H1 (cell line): Measurements from ENCODE around the gene MS4A5. TPM values are rescaled to one million over a fixed set of nuclear protein-coding genes. Genes with fewer than 3 reads are reported as not detected.

Experiments used
- CTCF ChIA-PET: fragments of 300-600 bp; sonication (Branson Sonifier 250); formaldehyde crosslinking; loops from one replicate; lab custom pipeline; 2021; ENCODE audit not compliant: partially characterized antibody; lab: Charles Lee
- POLR2A ChIA-PET: fragments of 300-600 bp; sonication (Branson Sonifier 250); formaldehyde crosslinking; loops from one replicate; lab custom pipeline; 2021; ENCODE audit warnings: inconsistent platforms; ENCODE audit not compliant: partially characterized antibody; lab: Charles Lee
- DNase-seq, 2 experiments: peaks; one replicate each; pipeline versions ENCODE4 v3.0.0 to v3.0.0-alpha.2; 2010 to 2022; ENCODE audit warnings: low spot score in 2 of 2, low read depth in 1 of 2, mixed read lengths in 1 of 2
- FAIRE-seq: peaks from 2 replicates; lab custom pipeline; 2011; peaks lifted over from hg19 to GRCh38; lab: Jason Lieb, UNC
- H2AFZ ChIP-seq: 2 replicates; pipeline ENCODE4 v1.8.1; 2012; ENCODE audit warnings: low read length, inconsistent platforms
- H2AK5ac ChIP-seq: 2 replicates; pipeline ENCODE4 v1.6.1; 2013; ENCODE audit warnings: low read depth, low read length
- H2BK120ac ChIP-seq: replicated peaks from 2 replicates; pipeline ENCODE3; 2013; ENCODE audit warnings: low read depth, low read length, inconsistent platforms
- H2BK12ac ChIP-seq: 2 replicates; pipeline ENCODE4 v1.6.1; 2013; ENCODE audit warnings: low read depth, low read length
- H2BK15ac ChIP-seq: 2 replicates; pipeline ENCODE4 v1.6.1; 2013; ENCODE audit warnings: low read length
- H2BK20ac ChIP-seq: 2 replicates; pipeline ENCODE4 v1.6.1; 2013; ENCODE audit warnings: low read length
- H2BK5ac ChIP-seq: 2 replicates; pipeline ENCODE4 v1.6.1; 2013; ENCODE audit warnings: low read depth, low read length
- H3K14ac ChIP-seq: 2 replicates; pipeline ENCODE4 v1.6.1; 2013; ENCODE audit warnings: inconsistent platforms; ENCODE audit not compliant: insufficient read length
- H3K18ac ChIP-seq: 2 replicates; pipeline ENCODE4 v1.6.1; 2013; ENCODE audit warnings: low read length; ENCODE audit errors: extremely low read depth
- H3K23ac ChIP-seq: 2 replicates; pipeline ENCODE4 v1.6.1; 2013; ENCODE audit warnings: inconsistent platforms; ENCODE audit not compliant: insufficient read length
- H3K23me2 ChIP-seq: 2 replicates; pipeline ENCODE4 v1.6.1; 2013; ENCODE audit warnings: low read depth, low read length
- H3K27ac ChIP-seq: 2 replicates; pipeline ENCODE4 v1.6.1; 2011; ENCODE audit warnings: low read depth, low read length, inconsistent platforms
- H3K27me3 ChIP-seq, 4 experiments: replicated peaks in 1 of 4; 1 replicate in 1 of 4; 2 replicates in 3 of 4; pipeline versions ENCODE4 v1.6.1 to v1.8.1; 2011 to 2013; ENCODE audit warnings: low read length in 3 of 4, mild to moderate bottlenecking in 3 of 4, inconsistent platforms in 2 of 4, mixed read lengths in 2 of 4, moderate library complexity in 1 of 4; ENCODE audit not compliant: control insufficient read depth in 3 of 4, insufficient read depth in 3 of 4; ENCODE audit errors: extremely low read depth in 1 of 4
- H3K36me3 ChIP-seq, 4 experiments: 2 replicates each; pipeline versions ENCODE4 v1.6.1 to v1.8.1; 2011 to 2013; ENCODE audit warnings: mild to moderate bottlenecking in 4 of 4, low read length in 3 of 4, moderate library complexity in 2 of 4, control low read depth in 1 of 4, inconsistent platforms in 1 of 4; ENCODE audit not compliant: insufficient read depth in 4 of 4, control insufficient read depth in 2 of 4
- H3K4ac ChIP-seq: replicated peaks from 2 replicates; pipeline ENCODE3; 2013; ENCODE audit warnings: low read length, low read depth, mixed read lengths, inconsistent platforms; ENCODE audit not compliant: insufficient read length
- H3K4me1 ChIP-seq, 4 experiments: replicated peaks in 1 of 4; 1 replicate in 1 of 4; 2 replicates in 3 of 4; pipeline versions ENCODE4 v1.6.1 to v1.8.1; 2011 to 2013; ENCODE audit warnings: low read length in 3 of 4, inconsistent platforms in 2 of 4, mixed read lengths in 1 of 4; ENCODE audit not compliant: insufficient read depth in 4 of 4, control insufficient read depth in 3 of 4
- H3K4me2 ChIP-seq, 2 experiments: 2 replicates each; pipeline versions ENCODE4 v1.6.1 to v1.8.1; 2011 to 2013; ENCODE audit warnings: low read depth in 2 of 2, low read length in 2 of 2, control low read depth in 1 of 2, inconsistent platforms in 1 of 2, mild to moderate bottlenecking in 1 of 2; ENCODE audit not compliant: insufficient read depth in 1 of 2
- H3K4me3 ChIP-seq, 4 experiments: fragments of 200-600, 300-600 bp in 1 of 4; sonication (generic), shearing (Covaris generic), sonication (Bioruptor Twin) in 1 of 4; 2 replicates each; pipeline versions ENCODE4 v1.5.1 to v1.8.1; 2011 to 2016; ENCODE audit warnings: low read length in 4 of 4, low read depth in 3 of 4, control low read depth in 2 of 4, inconsistent platforms in 2 of 4, mild to moderate bottlenecking in 2 of 4, mixed read lengths in 1 of 4, moderate library complexity in 1 of 4; ENCODE audit not compliant: insufficient read depth in 2 of 4; ENCODE audit errors: extremely low read depth in 1 of 4
- H3K56ac ChIP-seq: replicated peaks from 2 replicates; pipeline ENCODE3; 2013; ENCODE audit warnings: low read depth, mild to moderate bottlenecking, mixed read lengths, low read length, inconsistent platforms; ENCODE audit not compliant: insufficient read length
- H3K79me1 ChIP-seq: 2 replicates; pipeline ENCODE4 v1.6.1; 2013; ENCODE audit warnings: low read depth, low read length, control low read depth
- H3K79me2 ChIP-seq, 2 experiments: 2 replicates each; pipeline versions ENCODE4 v1.6.1 to v1.8.1; 2012 to 2013; ENCODE audit warnings: low read length in 2 of 2, mild to moderate bottlenecking in 2 of 2, inconsistent platforms in 1 of 2; ENCODE audit not compliant: insufficient read depth in 2 of 2, control insufficient read depth in 1 of 2
- H3K9ac ChIP-seq, 4 experiments: replicated peaks in 1 of 4; 1 replicate in 1 of 4; 2 replicates in 3 of 4; pipeline versions ENCODE4 v1.6.1 to v1.8.1; 2011 to 2013; ENCODE audit warnings: low read depth in 3 of 4, low read length in 3 of 4, control low read depth in 2 of 4, mild to moderate bottlenecking in 2 of 4, moderate library complexity in 2 of 4, inconsistent platforms in 1 of 4; ENCODE audit errors: extremely low read depth in 1 of 4
- H3K9me3 ChIP-seq, 2 experiments: 2 replicates each; pipeline versions ENCODE4 v1.6.1 to v1.8.1; 2012 to 2013; ENCODE audit warnings: mild to moderate bottlenecking in 2 of 2, moderate library complexity in 2 of 2, control low read depth in 1 of 2, inconsistent platforms in 1 of 2, low read depth in 1 of 2, low read length in 1 of 2, mixed read lengths in 1 of 2; ENCODE audit not compliant: insufficient read depth in 2 of 2
- H4K20me1 ChIP-seq, 2 experiments: replicated peaks in 1 of 2; 2 replicates each; pipeline versions ENCODE3 to v1.8.1; 2011 to 2013; ENCODE audit warnings: inconsistent platforms in 2 of 2, low read length in 2 of 2, mild to moderate bottlenecking in 1 of 2; ENCODE audit not compliant: insufficient read depth in 2 of 2, control insufficient read depth in 1 of 2
- H4K5ac ChIP-seq: 2 replicates; pipeline ENCODE4 v1.6.1; 2013; ENCODE audit warnings: low read length, low read depth, mixed read lengths, inconsistent platforms; ENCODE audit not compliant: insufficient read length
- H4K8ac ChIP-seq: 2 replicates; pipeline ENCODE4 v1.8.0; 2013; ENCODE audit warnings: mild to moderate bottlenecking, moderate library complexity, low read length, inconsistent platforms; ENCODE audit not compliant: insufficient read depth; ENCODE audit errors: extremely low read depth
- H4K91ac ChIP-seq: replicated peaks from 2 replicates; pipeline ENCODE3; 2013; ENCODE audit warnings: low read length, mixed read lengths, inconsistent platforms; ENCODE audit not compliant: insufficient read length
- ATF2 ChIP-seq: IDR thresholded peaks from 2 replicates; pipeline ENCODE4 v1.6.1; 2012; ENCODE audit warnings: low read length, inconsistent platforms
- ATF3 ChIP-seq: IDR thresholded peaks from 2 replicates; pipeline ENCODE4 v1.6.1; 2011; ENCODE audit warnings: low read depth, mild to moderate bottlenecking, low read length; ENCODE audit not compliant: insufficient read depth
- BRCA1 ChIP-seq: IDR thresholded peaks from 2 replicates; pipeline ENCODE4 v1.6.1; 2012; ENCODE audit warnings: low read depth, low read length, improper control_type of control experiment
- CBX8 ChIP-seq: fragments of 300-800, 300-1000 bp; sonication (generic); IDR thresholded peaks from 2 replicates; pipeline ENCODE4 v1.7.1; 2016; ENCODE audit warnings: low read depth, low read length, borderline replicate concordance
- CHD2 ChIP-seq: IDR thresholded peaks from 2 replicates; pipeline ENCODE4 v1.6.1; 2012; ENCODE audit warnings: low read length, improper control_type of control experiment
- EZH2 ChIP-seq: fragments of 200-600 bp; sonication (generic); IDR thresholded peaks from 2 replicates; pipeline ENCODE4 v1.7.1; 2012; ENCODE audit warnings: low read depth, mild to moderate bottlenecking, moderate library complexity, low read length, inconsistent platforms; ENCODE audit not compliant: severe bottlenecking
- HDAC6 ChIP-seq: IDR thresholded peaks from one replicate; pipeline ENCODE4 v1.7.1; 2012; ENCODE audit warnings: low read depth, mild to moderate bottlenecking, inconsistent platforms, low read length, moderate library complexity
- JUN ChIP-seq: IDR thresholded peaks from 2 replicates; pipeline ENCODE4 v1.6.1; 2011; ENCODE audit warnings: low read depth, mild to moderate bottlenecking, improper control_type of control experiment, low read length
- POLR2A ChIP-seq, 2 experiments: IDR thresholded peaks; 1 replicate in 1 of 2; 2 replicates in 1 of 2; pipeline ENCODE4 v1.6.1; 2011; ENCODE audit warnings: low read depth in 2 of 2, low read length in 2 of 2, mild to moderate bottlenecking in 2 of 2; ENCODE audit errors: control extremely low read depth in 1 of 2
- POLR2AphosphoS5 ChIP-seq: IDR thresholded peaks from 2 replicates; pipeline ENCODE4 v1.6.1; 2011; ENCODE audit warnings: low read depth, low read length
- RNF2 ChIP-seq: fragments of 200-900, 300-1000 bp; sonication (generic); IDR thresholded peaks from 2 replicates; pipeline ENCODE4 v1.7.1; 2016; ENCODE audit warnings: borderline replicate concordance, low read depth, mild to moderate bottlenecking, antibody characterized with exemption, low read length; ENCODE audit not compliant: poor library complexity, severe bottlenecking; ENCODE audit errors: missing control alignments
- SRF ChIP-seq: IDR thresholded peaks from 2 replicates; pipeline ENCODE4 v1.6.1; 2011; ENCODE audit warnings: mild to moderate bottlenecking, low read depth, low read length, moderate library complexity
- TEAD4 ChIP-seq: IDR thresholded peaks from 2 replicates; pipeline ENCODE4 v1.6.1; 2012; ENCODE audit warnings: low read depth, low read length, inconsistent platforms, mixed read lengths
- WGBS, 2 experiments: shearing (Covaris generic) in 1 of 2; methylation state at CpG; one replicate each; pipeline versions ENCODE4 v1.1.6 to v1.1.7; 2013 to 2015; ENCODE audit warnings: low lambda C conversion rate in 2 of 2, mixed read lengths in 2 of 2, inconsistent platforms in 1 of 2, low coverage in 1 of 2, missing lambda C conversion rate in 1 of 2; ENCODE audit not compliant: insufficient replicate concordance in 2 of 2, insufficient coverage in 1 of 2, insufficient read length in 1 of 2; ENCODE audit errors: extremely low coverage in 1 of 2, missing lambda C conversion rate in 1 of 2; 5-methylcytosine and 5-hydroxymethylcytosine counted together
- polyA plus RNA-seq, 7 experiments: library from polyadenylated mRNA; depleted of rRNA in 3 of 7; stranded (reverse) in 5 of 7; unstranded in 2 of 7; fragments of >200 nt in 5 of 7; fragments of 200-250 nt in 2 of 7; gene quantifications; 1 replicate in 5 of 7; 2 replicates in 1 of 7; 4 replicates in 1 of 7; pipeline versions ENCODE4 v1.2.1 to v1.2.3, GENCODE V29; 2011 to 2013; ENCODE audit warnings: missing spikeins in 2 of 7, mixed read lengths in 2 of 7
- total RNA-seq: library from RNA; stranded (reverse); fragmentation: NEBNext Ultra II Directional; extraction: Animal tissue kit (Norgen Biotek cat#: 25700); gene quantifications from 2 replicates; pipeline ENCODE4 v1.2.1, GENCODE V29; 2021

The MS4A5 gene
- total and polyA plus RNA-seq, 2 of the 8 experiments (the other 6 are each of a cell fraction or from before 2014, with no cell fraction given), result not detected

DNA sequence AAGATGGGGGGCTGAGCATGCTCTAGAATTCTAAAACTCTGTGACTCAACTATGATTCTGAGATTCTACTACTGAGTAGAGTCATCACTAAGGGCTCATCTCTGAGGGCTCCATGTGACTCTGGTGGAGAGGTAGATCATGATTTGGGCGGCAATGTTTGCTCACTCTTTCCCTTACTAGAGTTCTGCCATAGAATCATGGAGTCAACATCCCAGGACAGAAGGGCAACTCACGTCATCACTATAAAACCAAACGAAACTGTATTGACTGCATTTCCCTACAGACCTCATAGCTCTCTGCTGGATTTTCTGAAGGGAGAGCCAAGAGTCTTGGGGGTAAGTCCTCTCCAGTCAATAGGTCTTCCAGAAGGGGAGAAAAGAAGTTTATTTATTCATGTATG lies 33.0 kb upstream of the MS4A5 start, which contains the start of gene MS4A14:
TSS of gene MS4A14 (plus strand) at position 78 of the 400 bp plus-strand sequence. CDS start at position 198, 120 bp downstream.
- Histone ChIP-seq H2BK12ac (no peak within 1 kb of the TSS), H3K27me3 (no peaks in the 10 kb centered on the region), H3K79me1 (no peaks in the 10 kb centered on the region), H2BK5ac (no peak within 1 kb of the TSS), H3K18ac (no peak within 1 kb of the TSS), H2AFZ (no peak within 1 kb of the TSS), H2BK20ac (no peak within 1 kb of the TSS), H3K36me3 (no peaks in the 10 kb centered on the region), H4K8ac (no peak within 1 kb of the TSS), H2BK15ac (no peak within 1 kb of the TSS), H3K14ac (no peak within 1 kb of the TSS), H4K5ac (no peak within 1 kb of the TSS), H4K20me1 (no peaks in the 10 kb centered on the region), H3K79me2 (no peaks in the 10 kb centered on the region), H3K27ac (no peak within 1 kb of the TSS), H4K91ac (no peak within 1 kb of the TSS), H3K9me3 (no peaks in the 10 kb centered on the region), H2AK5ac (no peak within 1 kb of the TSS), H3K56ac (no peak within 1 kb of the TSS), H3K23me2 (no peaks in the 10 kb centered on the region), H3K4me1 (0 out of 7 replicates have a peak, but pooled peaks cover 0 to 2% (median 0%) of the 10 kb centered on the region in 4 experiments), H3K4ac (no peak within 1 kb of the TSS), H2BK120ac (no peak within 1 kb of the TSS), H3K4me3 (no peak within 1 kb of the TSS), H3K9ac (no peak within 1 kb of the TSS), H3K23ac (no peak within 1 kb of the TSS), H3K4me2 (no peak within 1 kb of the TSS)
- ChIA-PET POLR2A (no interaction called here), CTCF (interaction anchor here (1.1 to 2.3 kb wide), 4 partner anchors 31 to 192 kb away, joined by 3 to 11 read pairs (median 4); no protein-coding TSS in a partner anchor)
- DNase-seq (no peak), FAIRE-seq (no peak)
- WGBS, 2 experiments, result 78% methylated on average over 3 of the region's 3 CpGs; no CpG with 5 or more reads in 1 of the 2 experiments
- TF ChIP-seq HDAC6 (no peak), TEAD4 (no peak), EZH2 (no peak), POLR2AphosphoS5 (no peak), RNF2 (no peak), CHD2 (no peak), ATF2 (no peak), POLR2A (IDR thresholded peaks at IDR 0.05; ENCODE audit: control extremely low read depth in 1 of 2, low read depth in 2 of 2, low read length in 2 of 2) (no peak), CBX8 (no peak), JUN (no peak), ATF3 (no peak), SRF (no peak), BRCA1 (no peak)
